GM20431 (cell line): ENCODE results near the gene NEK11.

Source experiments
- in situ Hi-C: fragments of 300-500 bp; cut with MseI, MboI; formaldehyde crosslinking; loops from one replicate; pipeline ENCODE4 v1.15.0; 2020; ENCODE audit warnings: low sequenced_read_pairs; ENCODE audit not compliant: unreplicated experiment

The NEK11 gene

GRCh38 chr3:131026321-131027151 is at the start of gene NEK11, which contains the start of gene ASTE1:
TSS of gene NEK11 (plus strand) at chr3:131026877. CDS start at chr3:131029709, 2,832 bp downstream.
TSS of gene ASTE1 (minus strand) at chr3:131026825. CDS start at chr3:131025306, 1,519 bp downstream.
- in situ Hi-C loops: no loop called here

GRCh38 chr3:130979117-130979516 is 47.6 kb upstream of the NEK11 start:
- in situ Hi-C loops: no loop called here

DNA sequence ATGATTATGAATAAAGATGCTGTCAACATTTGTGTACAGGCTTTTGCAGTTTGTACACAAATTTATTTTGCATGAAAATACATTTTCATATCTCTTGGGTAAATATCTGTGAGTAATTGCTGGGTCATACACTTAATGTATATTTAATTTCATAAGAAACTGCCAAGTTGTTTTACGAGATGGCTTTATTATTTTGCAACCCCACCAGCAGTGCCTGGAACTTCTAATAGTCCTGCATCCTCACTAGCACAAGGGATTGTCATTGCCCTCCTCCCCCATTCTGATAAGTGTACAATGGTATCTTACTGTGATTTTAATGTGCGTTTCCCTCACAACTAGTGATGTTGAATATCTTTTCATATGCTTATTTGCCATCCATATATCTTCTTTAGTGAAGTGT is 45.2 kb upstream of the NEK11 start:
- in situ Hi-C loops: no loop called here

- in situ Hi-C loops: no loop called here
Observed at GRCh38 chr3:130990282-130990681, 36.4 kb upstream of the NEK11 start.

- in situ Hi-C loops: no loop called here
Observed at GRCh38 chr3:130991126-130991525, 35.6 kb upstream of the NEK11 start.

- in situ Hi-C loops: no loop called here
Observed at GRCh38 chr3:130992344-130992743, 34.3 kb upstream of the NEK11 start.

DNA sequence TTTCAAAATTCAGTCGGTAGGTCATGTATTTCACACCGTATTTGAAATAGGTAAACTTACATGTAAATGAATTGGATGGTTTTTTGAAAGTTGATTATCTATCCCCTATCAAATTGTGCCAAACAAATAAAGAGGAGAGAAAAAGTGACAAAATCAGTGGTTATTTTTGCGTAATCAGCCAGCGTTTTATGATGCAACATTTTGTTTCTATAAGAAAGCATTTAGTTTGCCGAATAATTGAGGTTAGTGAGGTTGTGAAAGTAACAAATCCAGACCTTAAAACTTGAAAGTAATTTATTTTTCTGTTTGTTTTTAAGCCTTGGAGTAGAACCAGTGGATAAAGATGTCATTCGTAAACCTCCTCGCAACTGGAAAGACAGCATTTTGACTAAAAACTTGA is 29.4 kb upstream of the NEK11 start:
- in situ Hi-C loops: no loop called here

DNA sequence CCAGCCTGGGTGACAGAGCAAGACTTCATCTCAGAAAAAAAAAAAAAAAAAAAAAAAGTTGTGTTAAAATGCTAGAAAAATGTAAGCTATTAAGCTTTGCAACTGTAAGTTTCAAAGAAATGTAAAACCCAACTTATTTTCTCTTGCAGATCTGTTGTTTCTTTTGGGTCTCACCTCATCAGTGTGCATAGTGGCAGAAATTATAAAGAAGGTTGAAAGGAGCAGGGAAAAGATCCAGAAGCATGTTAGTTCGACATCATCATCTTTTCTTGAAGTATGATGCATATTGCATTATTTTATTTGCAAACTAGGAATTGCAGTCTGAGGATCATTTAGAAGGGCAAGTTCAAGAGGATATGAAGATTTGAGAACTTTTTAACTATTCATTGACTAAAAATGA is 25.6 kb upstream of the NEK11 start:
- in situ Hi-C loops: no loop called here

DNA sequence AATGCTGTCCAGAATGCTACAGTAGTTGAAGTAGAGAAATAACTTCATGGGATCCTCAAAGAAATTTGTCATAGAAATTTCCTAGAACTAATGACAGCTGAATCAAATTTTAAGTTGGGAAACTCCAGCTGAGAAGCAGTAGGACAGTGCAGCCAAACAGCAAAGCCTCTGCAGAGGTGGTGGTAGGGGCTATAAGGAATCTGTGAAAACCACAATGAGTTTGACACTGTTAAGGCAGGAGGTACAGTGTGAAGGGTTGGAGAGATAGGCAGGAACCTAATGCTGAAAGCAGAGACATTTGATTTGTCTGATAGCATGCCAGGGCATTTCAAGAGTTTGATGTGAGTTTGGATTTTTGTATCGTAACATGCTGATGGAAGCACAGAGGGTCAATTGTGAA is 22.1 kb upstream of the NEK11 start:
- in situ Hi-C loops: no loop called here

GRCh38 chr3:131007256-131007655 is 19.4 kb upstream of the NEK11 start:
- in situ Hi-C loops: no loop called here

DNA sequence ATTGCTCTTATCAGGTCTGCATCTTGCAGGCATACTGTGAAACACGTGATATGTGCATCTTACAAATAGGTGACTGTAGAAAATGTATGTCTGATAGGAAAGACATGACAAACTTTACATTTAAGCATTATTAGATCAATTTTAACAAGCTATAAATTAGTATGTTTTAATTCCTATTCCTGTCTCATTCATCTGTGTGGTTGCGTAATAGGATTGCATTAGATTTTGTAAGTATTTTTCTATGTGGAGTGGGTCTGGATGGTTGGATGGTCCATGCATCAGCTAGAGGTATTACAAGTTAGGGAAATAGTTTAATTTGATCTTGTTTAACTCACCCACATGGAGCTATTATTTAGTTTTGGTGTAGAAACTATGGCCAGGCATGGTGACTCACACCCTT is 18.9 kb upstream of the NEK11 start:
- in situ Hi-C loops: no loop called here

GRCh38 chr3:131008326-131008725 is 18.4 kb upstream of the NEK11 start:
- in situ Hi-C loops: no loop called here

DNA sequence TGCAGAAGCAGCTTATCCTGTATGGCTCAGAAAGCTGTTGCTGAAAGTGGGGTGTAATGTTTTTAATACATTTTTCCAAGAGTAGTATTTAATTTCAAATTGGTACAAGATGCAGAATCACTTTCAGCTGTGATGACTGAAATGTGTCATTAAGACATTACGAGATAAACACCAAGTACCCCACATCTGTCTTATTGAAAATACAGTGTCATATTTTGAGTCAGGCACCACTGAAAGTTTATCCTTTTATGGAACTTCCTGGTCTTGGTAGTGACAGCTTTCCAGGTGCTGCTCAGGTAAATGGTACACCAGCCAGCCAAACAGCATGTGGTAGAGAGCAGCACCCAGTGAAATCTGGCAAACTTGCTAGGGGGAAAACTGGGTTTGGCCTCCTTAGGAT is 17.0 kb upstream of the NEK11 start:
- in situ Hi-C loops: no loop called here

GRCh38 chr3:131018970-131019369 is 7.7 kb upstream of the NEK11 start:
- in situ Hi-C loops: no loop called here

DNA sequence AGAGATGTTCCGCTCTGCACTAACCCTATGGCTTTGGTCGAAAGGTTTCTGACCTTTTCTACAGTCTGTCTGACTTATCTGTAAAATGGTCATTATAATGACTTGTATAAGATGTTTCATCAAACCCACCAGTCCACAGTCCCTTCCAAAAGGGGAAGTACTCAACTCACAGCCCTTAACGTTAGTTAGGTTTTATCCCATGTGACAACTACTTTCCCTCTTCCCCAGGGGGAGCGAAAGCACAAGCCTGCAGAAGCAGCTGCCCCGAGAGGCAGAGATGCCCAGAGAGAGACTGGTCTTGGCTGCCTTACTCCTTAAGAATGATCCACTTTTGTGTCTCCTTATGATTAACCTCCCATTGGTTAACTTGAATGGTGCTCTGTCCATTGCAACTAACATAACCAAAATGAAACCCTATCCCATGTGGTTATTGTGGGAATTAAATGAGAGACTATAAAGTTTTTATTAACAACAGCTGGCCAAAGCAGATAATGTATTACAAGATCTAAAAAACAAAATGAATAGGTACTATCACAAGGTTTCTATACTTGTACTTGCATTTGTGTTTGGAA is 6.5 kb upstream of the NEK11 start:
- in situ Hi-C loops: no loop called here

DNA sequence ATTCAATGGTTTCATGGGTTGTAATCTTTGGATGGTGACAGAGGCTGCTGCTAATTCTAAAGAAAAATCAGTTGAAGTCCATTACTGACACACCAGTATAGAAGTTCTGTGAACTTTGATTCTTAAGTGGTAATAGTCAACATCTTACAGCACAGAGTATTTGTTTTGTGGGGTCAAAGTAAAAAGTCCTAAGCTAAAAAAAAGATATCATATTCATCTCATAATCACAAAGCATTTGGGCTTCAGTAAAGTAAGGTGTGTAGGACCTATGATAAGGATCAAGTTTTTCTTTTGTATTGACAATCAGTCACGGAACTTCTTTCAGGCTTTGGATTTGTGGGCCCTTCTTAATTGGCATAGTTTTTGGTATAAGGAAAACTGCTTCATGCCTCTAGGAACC is 1.1 kb upstream of the NEK11 start:
- in situ Hi-C loops: no loop called here

- in situ Hi-C loops: no loop called here
Observed at GRCh38 chr3:131028844-131029243, 2.2 kb downstream of the NEK11 start.

- in situ Hi-C loops: no loop called here
Observed at GRCh38 chr3:131031660-131032059, 5.0 kb downstream of the NEK11 start.

DNA sequence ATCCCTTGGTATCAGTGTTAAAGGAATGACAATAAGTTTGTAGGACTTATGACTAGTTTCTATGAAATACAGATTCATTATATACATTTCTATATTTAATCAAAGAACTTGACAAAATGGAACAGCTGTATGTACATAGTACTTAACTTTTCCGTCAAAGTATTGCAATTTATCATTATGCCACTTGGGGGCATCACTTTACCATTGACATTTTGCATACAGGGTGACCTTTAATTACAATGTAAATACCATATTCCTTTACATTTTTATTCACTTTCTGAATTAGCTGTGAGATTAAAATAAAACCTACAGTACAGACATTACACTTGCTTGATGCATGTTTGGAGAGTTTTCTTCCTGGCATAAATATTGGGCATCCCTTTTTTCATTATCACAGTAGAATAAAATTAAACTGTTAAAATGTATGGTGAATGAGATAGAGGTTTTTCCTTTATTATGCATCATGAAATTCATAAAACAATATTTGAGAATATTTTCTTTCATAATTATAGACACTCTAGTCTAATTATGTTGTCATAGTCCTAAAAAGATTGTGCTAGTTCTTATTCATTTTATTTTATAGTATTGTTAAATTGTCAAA is 6.9 kb downstream of the NEK11 start:
- in situ Hi-C loops: no loop called here

GRCh38 chr3:131036200-131036816 is 9.6 kb downstream of the NEK11 start:
- in situ Hi-C loops: no loop called here

DNA sequence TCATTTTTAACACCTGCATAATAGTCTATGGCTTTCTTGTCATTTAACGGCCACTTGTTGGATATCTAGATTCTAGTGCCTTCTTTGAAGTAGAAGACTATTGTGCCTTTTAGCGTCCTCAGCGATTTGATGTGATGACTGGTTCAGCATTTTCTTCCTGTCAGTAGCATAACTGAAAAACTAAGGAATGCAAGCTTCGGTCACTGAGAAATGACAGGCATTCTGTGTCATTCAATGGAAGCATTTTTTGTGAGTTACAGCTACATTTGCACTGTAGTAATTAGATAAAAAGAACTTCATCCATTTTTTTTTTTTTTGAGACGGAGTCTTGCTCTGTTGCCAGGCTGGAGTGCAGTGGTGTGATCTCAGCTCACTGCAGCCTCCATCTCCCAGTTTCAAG is 10.3 kb downstream of the NEK11 start:
- in situ Hi-C loops: no loop called here
